GDM1 (cell line): ENCODE results near the gene PKLR.

ENCODE experiments used
- DNase-seq: peaks from one replicate; lab custom pipeline; 2025; lab: John Stamatoyannopoulos, UW

Gene PKLR

DNA sequence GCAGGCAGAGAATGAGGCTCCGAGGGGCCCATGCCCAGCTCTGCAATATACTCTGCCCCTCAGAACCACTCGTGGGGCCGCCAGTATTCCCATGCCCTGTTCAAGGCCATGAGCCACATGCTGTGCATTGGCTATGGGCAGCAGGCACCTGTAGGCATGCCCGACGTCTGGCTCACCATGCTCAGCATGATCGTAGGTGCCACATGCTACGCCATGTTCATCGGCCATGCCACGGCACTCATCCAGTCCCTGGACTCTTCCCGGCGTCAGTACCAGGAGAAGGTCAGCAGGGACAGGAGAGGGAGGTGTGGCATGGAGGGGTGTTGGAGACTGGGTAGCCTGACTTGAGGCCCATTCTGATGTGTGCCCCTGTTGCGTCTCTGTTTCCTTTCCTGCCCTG is 16.8 kb downstream of the PKLR start:
- no peak for DNase-seq

DNA sequence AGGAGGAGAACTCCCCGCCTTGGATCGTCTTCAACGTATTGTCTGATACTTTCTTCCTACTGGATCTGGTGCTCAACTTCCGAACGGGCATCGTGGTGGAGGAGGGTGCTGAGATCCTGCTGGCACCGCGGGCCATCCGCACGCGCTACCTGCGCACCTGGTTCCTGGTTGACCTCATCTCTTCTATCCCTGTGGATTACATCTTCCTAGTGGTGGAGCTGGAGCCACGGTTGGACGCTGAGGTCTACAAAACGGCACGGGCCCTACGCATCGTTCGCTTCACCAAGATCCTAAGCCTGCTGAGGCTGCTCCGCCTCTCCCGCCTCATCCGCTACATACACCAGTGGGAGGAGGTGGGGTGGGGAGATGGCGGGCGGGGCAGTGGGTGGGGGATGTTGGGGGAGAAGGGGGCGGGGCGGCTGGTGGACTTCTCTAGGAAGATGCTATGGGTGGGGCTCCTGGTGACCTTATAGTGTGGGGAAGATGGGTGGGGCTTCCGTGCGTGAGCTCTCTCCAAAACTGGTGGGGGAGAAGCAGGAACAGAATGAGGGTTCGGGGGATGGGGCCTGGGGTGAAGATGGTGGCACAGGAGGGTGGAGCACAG is 18.6 kb downstream of the PKLR start:
- DNase-seq: no peak

- no peak for DNase-seq
Measured at GRCh38 chr1:155279268-155279667, 22.0 kb downstream of the PKLR start.

DNA sequence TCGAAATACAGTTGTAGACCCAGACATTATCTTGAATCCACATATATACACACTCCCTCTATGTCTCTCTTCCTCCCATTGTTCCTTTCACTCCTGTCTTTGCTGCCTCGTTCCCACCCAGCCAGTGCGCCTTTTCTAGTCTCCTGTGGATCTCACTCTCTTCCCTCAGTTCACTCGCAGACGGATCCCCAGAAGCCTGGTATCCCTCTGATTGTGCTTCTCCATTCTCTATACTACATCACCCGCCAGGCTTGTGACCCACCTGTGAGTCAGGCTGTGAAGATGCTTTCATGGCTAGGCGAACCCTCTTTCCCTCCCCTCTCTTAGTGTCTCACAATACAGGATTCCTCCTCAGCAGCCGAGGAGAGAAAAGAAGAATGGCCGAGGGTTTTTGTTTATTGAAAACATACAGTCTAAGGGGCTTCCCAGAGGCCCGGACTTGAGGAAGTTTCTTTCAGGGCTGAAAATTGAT is 22.5 kb downstream of the PKLR start:
- no peak for DNase-seq

- no peak for DNase-seq
Measured at GRCh38 chr1:155277902-155278688, 23.1 kb downstream of the PKLR start.

DNA sequence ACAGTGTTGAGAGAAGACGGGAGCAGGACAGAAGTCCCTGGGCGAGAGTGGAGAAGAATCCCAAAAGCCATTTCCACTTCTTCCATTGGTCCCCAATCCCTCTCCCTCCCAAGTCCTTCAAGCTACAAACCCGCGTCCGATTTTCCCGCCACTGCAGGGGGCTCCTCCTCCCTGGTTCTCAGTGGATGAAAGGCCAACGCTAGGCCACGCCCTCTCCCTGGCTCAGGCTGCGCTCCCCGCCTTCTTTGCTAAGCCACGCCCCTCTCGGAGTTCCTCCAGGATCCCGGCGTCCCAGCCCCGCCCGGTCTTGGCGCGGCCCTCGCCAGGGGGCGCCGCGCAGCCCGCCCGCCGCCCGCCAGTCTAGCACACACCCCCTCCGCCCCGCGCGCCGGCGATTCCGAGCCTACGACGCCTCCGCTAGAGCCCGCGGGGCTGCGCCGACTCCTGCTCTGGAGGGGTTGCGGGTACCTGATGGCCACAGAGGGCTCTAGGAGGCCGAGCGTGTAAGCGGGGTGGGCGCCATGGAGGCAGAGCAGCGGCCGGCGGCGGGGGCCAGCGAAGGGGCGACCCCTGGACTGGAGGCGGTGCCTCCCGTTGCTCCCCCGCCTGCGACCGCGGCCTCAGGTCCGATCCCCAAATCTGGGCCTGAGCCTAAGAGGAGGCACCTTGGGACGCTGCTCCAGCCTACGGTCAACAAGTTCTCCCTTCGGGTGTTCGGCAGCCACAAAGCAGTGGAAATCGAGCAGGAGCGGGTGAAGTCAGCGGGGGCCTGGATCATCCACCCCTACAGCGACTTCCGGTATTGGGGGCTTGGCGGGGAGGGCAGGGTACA is 24.0 kb downstream of the PKLR start, which contains the start of gene HCN3:
Gene HCN3 (plus strand): TSS at position 394 of the 832 bp plus-strand sequence. CDS start 128 bp downstream, at position 522.
- peak; percentile 90 for DNase-seq

- peak; percentile 98 for DNase-seq
Measured at GRCh38 chr1:155273343-155274245, 27.6 kb downstream of the PKLR start, which contains the start of gene CLK2. TSS of gene CLK2 (minus strand) at chr1:155273504. CDS start at chr1:155270977, 2,527 bp downstream.

- no peak for DNase-seq
Measured at GRCh38 chr1:155272466-155273342, 28.5 kb downstream of the PKLR start.

- DNase-seq: no peak
Measured at GRCh38 chr1:155269381-155269780, 31.9 kb downstream of the PKLR start.

GRCh38 chr1:155268630-155269029 is 32.6 kb downstream of the PKLR start:
- no peak for DNase-seq

GRCh38 chr1:155267373-155267772 is 33.9 kb downstream of the PKLR start:
- DNase-seq: no peak

DNA sequence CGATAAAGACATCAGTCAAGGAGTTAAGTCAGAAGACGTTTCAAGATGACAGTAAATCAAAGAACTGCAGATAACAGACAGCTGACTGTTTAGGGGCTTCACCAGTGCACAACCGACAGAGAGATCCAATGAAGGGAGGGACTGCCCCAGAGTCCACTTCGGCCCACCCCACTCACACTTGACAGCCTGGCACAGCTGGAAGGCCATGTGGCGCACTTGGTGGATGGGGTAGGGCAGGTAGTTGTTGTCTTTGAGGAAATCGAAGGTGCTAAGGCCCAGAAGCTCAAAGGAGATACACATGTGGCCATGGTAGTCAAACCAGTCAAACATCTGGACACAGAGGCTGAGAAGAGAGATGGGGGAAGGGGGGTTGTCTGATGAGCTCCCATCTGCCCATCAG is 34.7 kb downstream of the PKLR start:
- DNase-seq: no peak

DNA sequence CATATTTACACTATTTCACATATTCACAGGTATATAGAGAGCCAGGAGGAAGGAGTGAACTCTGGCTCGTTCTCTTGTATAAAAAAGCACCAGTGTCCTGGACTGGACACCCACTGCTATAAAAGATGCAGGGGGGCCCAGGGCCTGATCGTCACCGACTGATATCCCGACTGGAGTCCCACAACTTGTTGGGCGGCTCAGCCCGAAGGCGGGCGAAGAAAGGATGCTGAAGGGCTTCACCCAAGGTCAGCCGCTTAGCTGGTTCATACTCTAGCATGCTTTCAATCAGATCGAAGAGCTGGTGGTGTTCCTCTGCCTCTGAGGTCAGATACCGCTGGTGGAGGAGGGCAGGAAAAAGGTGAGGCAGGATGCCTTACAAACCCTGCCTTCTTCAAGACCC is 38.2 kb downstream of the PKLR start:
- DNase-seq: no peak

DNA sequence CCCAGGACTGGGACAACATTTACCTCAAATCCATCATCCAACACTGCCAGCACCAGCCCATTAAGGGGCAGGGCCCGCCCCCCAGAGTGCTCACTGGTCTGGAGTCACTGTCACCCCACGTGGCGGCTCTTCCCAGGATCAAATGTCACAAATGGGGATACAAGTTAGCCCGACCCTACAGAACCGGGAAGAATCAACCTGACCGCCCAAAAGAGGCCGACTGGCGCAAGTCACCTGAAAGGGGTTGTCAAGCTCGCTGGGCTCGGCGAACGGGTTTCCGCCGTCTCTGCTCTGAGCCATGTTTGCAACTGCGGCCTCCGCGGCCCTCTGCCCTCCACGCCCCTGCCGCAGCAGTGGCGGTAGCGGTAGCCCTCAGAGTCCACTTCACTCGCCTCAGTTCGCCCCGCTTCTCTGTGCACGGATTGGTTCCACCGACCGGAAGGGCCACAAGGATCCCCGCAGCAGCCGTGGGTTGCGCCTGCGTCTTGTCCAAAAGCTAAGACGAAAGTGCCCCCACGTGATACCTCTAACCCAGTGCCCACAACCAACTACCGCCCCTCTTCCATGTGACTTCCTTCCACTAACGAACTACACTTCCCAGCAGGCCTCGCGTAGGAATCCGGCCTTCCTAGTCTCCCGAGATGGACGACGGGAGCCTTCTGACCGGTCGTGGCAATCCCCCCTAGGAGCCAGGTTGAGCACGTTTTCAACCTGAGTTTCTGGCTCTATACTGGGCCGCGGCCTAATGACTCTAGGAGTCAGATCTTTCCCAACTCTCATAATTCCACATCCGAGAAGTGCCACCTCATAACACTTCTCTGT is 39.2 kb downstream of the PKLR start, which contains the start of gene SCAMP3:
Gene SCAMP3 (minus strand): TSS at position 509 of the 822 bp plus-strand sequence. CDS start 209 bp downstream, at position 300.
- DNase-seq: peak; percentile 90

DNA sequence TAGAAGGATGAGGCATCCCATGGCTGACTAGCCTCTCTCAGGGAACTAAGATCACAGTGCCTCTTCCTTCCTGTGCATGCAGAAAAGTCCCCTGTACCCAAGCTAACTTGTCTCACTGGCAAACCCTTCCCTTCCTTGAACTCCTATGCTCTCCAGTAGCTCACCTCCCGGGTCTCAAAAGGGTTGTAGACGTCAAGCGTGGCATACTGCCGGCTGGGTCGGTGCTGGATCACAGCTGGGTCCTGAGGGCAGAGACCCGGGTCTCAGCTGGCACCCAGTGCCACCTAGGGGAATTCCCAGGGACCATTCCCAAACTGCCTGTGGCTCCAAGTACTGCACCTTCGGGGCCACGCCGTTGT is 39.8 kb downstream of the PKLR start:
- DNase-seq: no peak

- DNase-seq: no peak
Measured at GRCh38 chr1:155260276-155260675, 41.0 kb downstream of the PKLR start.

DNA sequence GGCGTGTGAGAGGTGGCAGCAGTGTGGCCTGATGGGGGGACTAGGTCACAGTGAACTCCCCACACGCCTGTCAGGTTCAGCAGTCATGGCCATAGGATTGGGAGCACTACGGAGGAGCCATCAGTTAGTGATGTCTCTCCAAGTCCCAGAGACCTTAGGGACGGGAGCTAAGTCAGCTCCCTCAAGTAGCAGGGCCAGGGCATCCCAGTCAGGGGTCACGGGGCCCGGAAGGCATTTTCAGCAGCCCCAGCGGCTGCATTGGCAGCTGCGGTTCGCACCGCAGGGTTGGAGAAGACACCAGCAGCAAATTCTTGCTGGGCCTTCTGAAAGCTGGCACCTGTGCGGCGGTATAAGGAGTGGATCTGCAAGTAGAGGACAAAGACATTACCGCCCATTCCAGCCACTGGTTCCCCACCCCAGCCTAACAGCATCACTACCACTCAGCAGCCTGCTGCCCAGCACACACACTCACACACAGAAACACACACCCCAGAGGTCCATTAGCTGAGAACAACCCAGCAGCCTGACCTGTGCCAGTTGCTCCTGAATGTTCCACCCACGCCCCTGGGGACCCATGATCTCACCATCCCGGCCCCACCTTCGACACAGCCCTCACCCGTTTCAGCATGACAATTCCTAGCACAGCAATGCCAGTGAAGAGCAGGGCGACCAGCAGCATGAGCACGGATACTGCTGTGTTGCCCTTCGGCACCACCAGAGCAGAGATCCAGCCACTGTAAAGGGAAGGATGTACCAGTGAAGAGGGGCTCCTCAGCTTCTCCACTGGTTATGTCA is 45.0 kb downstream of the PKLR start:
- DNase-seq: no peak

GRCh38 chr1:155255243-155256007 is 45.8 kb downstream of the PKLR start, which contains the start of gene ENTREP3:
TSS of gene ENTREP3 (minus strand) at chr1:155255483. CDS start at chr1:155254877, 606 bp downstream.
- DNase-seq: peak; percentile 66
